ENCODE results near the gene STK38L.

The STK38L gene

DNA sequence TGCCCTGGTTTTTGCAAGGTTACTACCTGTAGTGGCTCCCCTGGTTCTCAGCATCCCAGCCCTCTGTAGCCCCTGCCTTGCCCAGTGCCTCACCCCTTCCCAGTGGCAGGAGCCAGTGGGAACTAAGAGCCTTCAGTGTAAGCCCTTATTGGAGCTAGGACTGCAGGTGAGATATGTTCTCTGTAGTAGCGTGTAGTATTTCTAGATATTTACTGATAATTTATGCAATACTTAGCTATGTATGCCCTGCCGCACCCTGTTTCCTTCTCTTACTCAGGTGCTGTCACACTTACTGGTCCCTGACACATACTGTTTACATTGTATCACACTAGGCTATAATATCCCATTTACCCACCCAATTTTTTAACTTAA, 92.2 kb downstream of the STK38L start:
- no peak for TF ChIP-seq EZH2 (IDR thresholded peaks at IDR 0.05; ENCODE audit: borderline replicate concordance, low read depth, low read length, severe bottlenecking)
- TF ChIP-seq, protein P1, sequence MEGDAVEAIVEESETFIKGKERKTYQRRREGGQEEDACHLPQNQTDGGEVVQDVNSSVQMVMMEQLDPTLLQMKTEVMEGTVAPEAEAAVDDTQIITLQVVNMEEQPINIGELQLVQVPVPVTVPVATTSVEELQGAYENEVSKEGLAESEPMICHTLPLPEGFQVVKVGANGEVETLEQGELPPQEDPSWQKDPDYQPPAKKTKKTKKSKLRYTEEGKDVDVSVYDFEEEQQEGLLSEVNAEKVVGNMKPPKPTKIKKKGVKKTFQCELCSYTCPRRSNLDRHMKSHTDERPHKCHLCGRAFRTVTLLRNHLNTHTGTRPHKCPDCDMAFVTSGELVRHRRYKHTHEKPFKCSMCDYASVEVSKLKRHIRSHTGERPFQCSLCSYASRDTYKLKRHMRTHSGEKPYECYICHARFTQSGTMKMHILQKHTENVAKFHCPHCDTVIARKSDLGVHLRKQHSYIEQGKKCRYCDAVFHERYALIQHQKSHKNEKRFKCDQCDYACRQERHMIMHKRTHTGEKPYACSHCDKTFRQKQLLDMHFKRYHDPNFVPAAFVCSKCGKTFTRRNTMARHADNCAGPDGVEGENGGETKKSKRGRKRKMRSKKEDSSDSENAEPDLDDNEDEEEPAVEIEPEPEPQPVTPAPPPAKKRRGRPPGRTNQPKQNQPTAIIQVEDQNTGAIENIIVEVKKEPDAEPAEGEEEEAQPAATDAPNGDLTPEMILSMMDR (IDR thresholded peaks at IDR 0.05; ENCODE audit: borderline replicate concordance, extremely low read depth, low read length, poor library complexity, severe bottlenecking) = no peak
- Histone ChIP-seq H3K27me3 (ENCODE audit: insufficient read depth, low read length, poor library complexity) (peaks cover 50% of the 10 kb centered on the region), H3K9ac (ENCODE audit: low read depth, low read length) (no peak overlapping the region), H3K4me1 (ENCODE audit: insufficient read depth, low read length) (peaks cover 17% of the 10 kb centered on the region), H3K4me3 (ENCODE audit: low read depth in 1 of 2, low read length in 2 of 2) (no peak overlapping the region), H2AFZ (ENCODE audit: low read depth, low read length) (no peak overlapping the region), H3K9me3 (ENCODE audit: insufficient read depth, low read length, severe bottlenecking) (no peaks in the 10 kb centered on the region), H3K4me2 (ENCODE audit: insufficient read depth, low read length) (no peak overlapping the region), H3K27ac (ENCODE audit: low read length) (no peak overlapping the region), H4K20me1 (ENCODE audit: insufficient read depth, low read length) (no peaks in the 10 kb centered on the region; the same call in 1 of the 2 replicates), H3K36me3 (ENCODE audit: insufficient read depth, low read length) (no peaks in the 10 kb centered on the region), H3K79me2 (ENCODE audit: insufficient read depth, low read length) (no peaks in the 10 kb centered on the region)
- DNase-seq (no peak), ATAC-seq (ENCODE audit: insufficient read depth, low read depth) (no peak)

DNA sequence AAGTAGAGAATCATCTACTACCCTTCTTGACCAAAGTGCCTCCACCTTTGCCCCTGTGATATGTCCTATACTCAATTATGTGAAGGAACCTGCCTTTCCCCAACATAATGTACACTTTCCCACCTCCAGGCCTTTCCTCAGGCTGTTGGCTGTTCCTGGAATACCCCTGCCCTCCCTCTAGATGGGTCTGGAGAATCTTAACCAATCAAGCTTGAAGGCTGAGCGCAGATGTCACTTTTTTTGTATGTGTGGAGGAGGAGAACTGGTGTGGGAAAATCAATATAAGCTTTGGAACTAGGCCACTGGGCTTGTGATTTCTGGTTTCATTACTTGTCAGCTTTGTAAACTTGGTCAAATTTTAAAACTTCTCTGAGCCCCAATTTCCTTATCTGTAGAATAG, 93.3 kb downstream of the STK38L start:
- Histone ChIP-seq H3K36me3 (ENCODE audit: insufficient read depth, low read length) (no peaks in the 10 kb centered on the region), H3K4me1 (ENCODE audit: insufficient read depth, low read length) (peaks cover 15% of the 10 kb centered on the region), H3K4me2 (ENCODE audit: insufficient read depth, low read length) (no peak overlapping the region), H3K27ac (ENCODE audit: low read length) (no peak overlapping the region), H2AFZ (ENCODE audit: low read depth, low read length) (no peak overlapping the region), H3K9me3 (ENCODE audit: insufficient read depth, low read length, severe bottlenecking) (no peaks in the 10 kb centered on the region), H3K9ac (ENCODE audit: low read depth, low read length) (no peak overlapping the region), H3K27me3 (ENCODE audit: insufficient read depth, low read length, poor library complexity) (peaks cover 39% of the 10 kb centered on the region), H3K79me2 (ENCODE audit: insufficient read depth, low read length) (no peaks in the 10 kb centered on the region), H4K20me1 (ENCODE audit: insufficient read depth, low read length) (no peaks in the 10 kb centered on the region), H3K4me3 (ENCODE audit: low read depth in 1 of 2, low read length in 2 of 2) (no peak overlapping the region)
- ATAC-seq (ENCODE audit: insufficient read depth, low read depth) (no peak), DNase-seq (no peak)
- TF ChIP-seq EZH2 (IDR thresholded peaks at IDR 0.05; ENCODE audit: borderline replicate concordance, low read depth, low read length, severe bottlenecking) = no peak
- TF ChIP-seq, protein P1 (IDR thresholded peaks at IDR 0.05; ENCODE audit: borderline replicate concordance, extremely low read depth, low read length, poor library complexity, severe bottlenecking) = no peak

DNA sequence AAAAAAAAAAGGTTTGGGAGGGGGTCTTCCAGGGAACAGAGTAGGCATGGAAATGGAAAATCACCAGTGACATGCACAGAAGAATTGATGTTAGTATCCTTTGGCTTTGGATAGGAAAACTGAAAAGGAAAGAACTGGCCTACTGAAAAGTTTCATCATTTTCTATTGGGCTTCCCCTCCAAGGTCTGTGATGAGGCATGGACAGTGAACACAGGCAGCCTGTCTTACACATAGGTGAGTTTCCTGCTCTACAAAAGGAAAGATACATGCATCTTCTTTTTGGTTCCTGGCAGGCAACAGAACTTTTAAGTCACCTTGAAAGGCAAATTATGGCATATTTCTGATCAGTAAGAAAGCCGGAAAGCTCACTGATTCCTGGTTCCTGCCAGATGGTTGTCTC, 94.4 kb downstream of the STK38L start:
- ATAC-seq (ENCODE audit: insufficient read depth, low read depth) = no peak
- peaks cover 5% of the 10 kb centered on the region for H3K4me1 ChIP-seq (ENCODE audit: insufficient read depth, low read length)

More for the DNA sequence above, 94.4 kb downstream of the STK38L start:
- Histone ChIP-seq H4K20me1 (ENCODE audit: insufficient read depth, low read length) (no peaks in the 10 kb centered on the region), H3K79me2 (ENCODE audit: insufficient read depth, low read length) (no peaks in the 10 kb centered on the region), H3K9me3 (ENCODE audit: insufficient read depth, low read length, severe bottlenecking) (no peaks in the 10 kb centered on the region), H3K27ac (ENCODE audit: low read length) (no peak overlapping the region), H3K27me3 (ENCODE audit: insufficient read depth, low read length, poor library complexity) (peaks cover 29% of the 10 kb centered on the region), H3K4me2 (ENCODE audit: insufficient read depth, low read length) (no peak overlapping the region), H2AFZ (ENCODE audit: low read depth, low read length) (no peak overlapping the region), H3K36me3 (ENCODE audit: insufficient read depth, low read length) (no peaks in the 10 kb centered on the region), H3K4me3 (ENCODE audit: low read depth in 1 of 2, low read length in 2 of 2) (no peak overlapping the region), H3K9ac (ENCODE audit: low read depth, low read length) (no peak overlapping the region)
- DNase-seq = no peak
- no peak for TF ChIP-seq EZH2 (IDR thresholded peaks at IDR 0.05; ENCODE audit: borderline replicate concordance, low read depth, low read length, severe bottlenecking)
- TF ChIP-seq, protein P1 (IDR thresholded peaks at IDR 0.05; ENCODE audit: borderline replicate concordance, extremely low read depth, low read length, poor library complexity, severe bottlenecking) = no peak
